Epithelial cell of esophagus (primary cell): ENCODE data around the gene NENF.

Experiments
- DNase-seq: peaks from one replicate; pipeline ENCODE4 v3.0.0; 2010; ENCODE audit warnings: low read depth
- H3K4me3 ChIP-seq: 2 replicates; pipeline ENCODE4 v1.5.1; 2011; ENCODE audit warnings: mild to moderate bottlenecking, low read length, control low read depth
- TF ChIP-seq, protein P1 (sequence below): IDR thresholded peaks from 2 replicates; pipeline ENCODE4 v1.5.1; 2011; ENCODE audit warnings: low read depth, mild to moderate bottlenecking, low read length, control low read depth, inconsistent platforms; ENCODE audit not compliant: insufficient read depth; ENCODE audit errors: missing control alignments

The NENF gene

GRCh38 chr1:212466437-212466836, 33.7 kb downstream of the NENF start:
- TF ChIP-seq, protein P1, sequence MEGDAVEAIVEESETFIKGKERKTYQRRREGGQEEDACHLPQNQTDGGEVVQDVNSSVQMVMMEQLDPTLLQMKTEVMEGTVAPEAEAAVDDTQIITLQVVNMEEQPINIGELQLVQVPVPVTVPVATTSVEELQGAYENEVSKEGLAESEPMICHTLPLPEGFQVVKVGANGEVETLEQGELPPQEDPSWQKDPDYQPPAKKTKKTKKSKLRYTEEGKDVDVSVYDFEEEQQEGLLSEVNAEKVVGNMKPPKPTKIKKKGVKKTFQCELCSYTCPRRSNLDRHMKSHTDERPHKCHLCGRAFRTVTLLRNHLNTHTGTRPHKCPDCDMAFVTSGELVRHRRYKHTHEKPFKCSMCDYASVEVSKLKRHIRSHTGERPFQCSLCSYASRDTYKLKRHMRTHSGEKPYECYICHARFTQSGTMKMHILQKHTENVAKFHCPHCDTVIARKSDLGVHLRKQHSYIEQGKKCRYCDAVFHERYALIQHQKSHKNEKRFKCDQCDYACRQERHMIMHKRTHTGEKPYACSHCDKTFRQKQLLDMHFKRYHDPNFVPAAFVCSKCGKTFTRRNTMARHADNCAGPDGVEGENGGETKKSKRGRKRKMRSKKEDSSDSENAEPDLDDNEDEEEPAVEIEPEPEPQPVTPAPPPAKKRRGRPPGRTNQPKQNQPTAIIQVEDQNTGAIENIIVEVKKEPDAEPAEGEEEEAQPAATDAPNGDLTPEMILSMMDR: no peak
- DNase-seq: no peak
- H3K4me3 ChIP-seq: no peak overlapping the region

DNA sequence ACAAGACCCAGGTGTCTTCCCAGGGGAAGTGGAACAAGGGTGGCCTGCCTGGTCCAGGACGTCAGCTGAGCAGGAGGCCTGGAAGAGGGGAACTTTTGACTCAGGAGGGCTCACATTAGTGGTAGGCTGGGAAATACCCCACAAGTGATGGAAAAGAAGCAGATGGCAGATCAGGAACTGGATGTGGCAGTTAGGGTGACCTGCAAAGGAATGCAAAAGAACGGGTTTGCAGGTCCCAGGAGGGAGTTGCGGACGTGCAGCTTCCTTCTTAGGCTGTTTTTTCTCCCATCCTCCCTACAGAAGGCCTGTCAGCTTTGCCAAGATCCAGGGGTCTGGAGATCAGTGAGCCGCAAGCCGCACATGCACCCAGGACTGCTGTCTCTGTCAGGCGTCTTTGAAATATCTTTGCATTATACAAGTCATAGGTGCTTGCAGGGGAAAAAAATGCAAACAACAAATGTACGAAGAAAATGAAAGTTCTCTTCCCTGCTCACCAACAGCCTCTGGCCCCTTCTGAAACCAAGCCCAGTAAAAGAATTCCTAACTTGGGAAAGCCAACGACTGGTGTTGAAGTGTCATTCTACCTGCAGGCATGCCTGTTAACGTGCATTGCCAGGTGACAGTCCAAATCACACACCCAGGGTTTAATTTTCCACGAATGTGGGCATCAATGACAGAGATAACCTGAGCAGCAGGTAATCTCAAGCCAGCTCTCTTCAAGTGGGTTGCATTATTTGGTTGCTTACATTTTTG, 34.4 kb downstream of the NENF start:
- H3K4me3 ChIP-seq: no peak overlapping the region
- TF ChIP-seq, protein P1: no peak
- peak; percentile 41 for DNase-seq

GRCh38 chr1:212467843-212468482, 35.2 kb downstream of the NENF start:
- peak; percentile 22 for DNase-seq
- TF ChIP-seq, protein P1: no peak

GRCh38 chr1:212470059-212470458, 37.3 kb downstream of the NENF start:
- peak; percentile 97 for DNase-seq
- TF ChIP-seq, protein P1: no peak
- H3K4me3 ChIP-seq: no peak overlapping the region

More at GRCh38 chr1:212467843-212468482, 35.2 kb downstream of the NENF start:
- H3K4me3 ChIP-seq: no peak overlapping the region

DNA sequence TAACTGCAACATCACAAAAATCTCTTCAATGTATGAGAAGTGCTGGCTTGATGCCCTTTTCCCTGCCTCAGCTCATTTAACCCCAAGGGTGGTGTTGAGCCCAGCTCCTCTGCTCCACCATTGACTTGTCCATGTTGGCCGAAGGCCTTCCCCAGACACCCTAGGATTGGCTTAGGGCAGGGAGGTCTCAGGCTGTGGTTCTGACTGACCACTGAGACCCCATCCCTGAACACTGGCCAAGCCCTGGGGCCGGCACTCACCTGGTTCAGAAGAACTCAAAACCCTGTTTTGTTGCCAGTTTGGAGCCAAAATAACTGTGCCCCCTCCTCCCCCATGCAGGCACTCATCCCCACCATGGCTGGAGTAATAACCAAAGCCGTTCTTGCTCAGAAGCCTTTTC, 38.6 kb downstream of the NENF start:
- DNase-seq: no peak
- TF ChIP-seq, protein P1: no peak
- H3K4me3 ChIP-seq: no peak overlapping the region

DNA sequence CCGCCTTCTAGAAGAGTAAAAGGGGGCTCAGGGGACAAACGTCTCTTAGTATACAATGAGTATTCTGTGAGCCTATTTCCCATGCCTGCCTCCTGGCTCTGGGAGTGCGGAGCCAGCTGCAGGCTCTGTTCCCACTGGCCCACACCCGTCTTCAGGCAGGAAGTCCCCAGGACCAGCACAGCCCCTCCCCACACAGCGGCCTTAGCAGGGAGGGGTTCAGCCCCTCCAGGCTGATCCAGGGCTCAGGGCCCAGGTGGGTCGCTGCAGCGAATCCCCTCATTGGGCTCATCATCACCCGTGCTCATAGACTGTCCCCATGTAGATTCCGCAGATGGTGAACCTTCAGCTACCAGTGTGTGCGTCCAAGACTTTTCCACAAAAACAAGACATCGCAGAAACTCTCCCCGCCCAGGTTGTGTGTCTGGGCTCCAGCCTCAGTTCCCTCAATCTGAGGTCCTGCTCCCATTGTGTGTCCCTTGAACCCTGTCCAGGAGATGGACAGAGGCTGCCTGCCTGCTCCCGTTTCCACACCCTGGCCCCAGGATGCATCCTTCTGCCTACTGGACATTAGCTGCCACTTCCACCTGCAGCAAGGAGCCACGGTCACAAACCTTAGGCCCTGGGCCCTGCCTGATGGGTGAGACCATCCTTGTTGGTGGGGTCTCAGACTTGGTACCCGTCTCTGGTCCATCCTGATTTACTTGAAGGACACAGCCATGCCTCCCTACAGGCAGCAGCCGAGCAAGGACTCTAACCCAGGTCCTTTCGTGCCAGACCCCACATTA, 39.4 kb downstream of the NENF start:
- DNase-seq: no peak
- no peak overlapping the region for H3K4me3 ChIP-seq
- TF ChIP-seq, protein P1: no peak
